GM19193 (cell line): ENCODE results near the gene SORL1-AS1.

ENCODE experiments used
- POLR2A ChIP-seq: IDR thresholded peaks from 4 replicates; pipeline ENCODE4 v1.6.1; 2011; ENCODE audit not compliant: insufficient read depth, insufficient read length; ENCODE audit errors: extremely low read depth

SORL1-AS1 gene

DNA sequence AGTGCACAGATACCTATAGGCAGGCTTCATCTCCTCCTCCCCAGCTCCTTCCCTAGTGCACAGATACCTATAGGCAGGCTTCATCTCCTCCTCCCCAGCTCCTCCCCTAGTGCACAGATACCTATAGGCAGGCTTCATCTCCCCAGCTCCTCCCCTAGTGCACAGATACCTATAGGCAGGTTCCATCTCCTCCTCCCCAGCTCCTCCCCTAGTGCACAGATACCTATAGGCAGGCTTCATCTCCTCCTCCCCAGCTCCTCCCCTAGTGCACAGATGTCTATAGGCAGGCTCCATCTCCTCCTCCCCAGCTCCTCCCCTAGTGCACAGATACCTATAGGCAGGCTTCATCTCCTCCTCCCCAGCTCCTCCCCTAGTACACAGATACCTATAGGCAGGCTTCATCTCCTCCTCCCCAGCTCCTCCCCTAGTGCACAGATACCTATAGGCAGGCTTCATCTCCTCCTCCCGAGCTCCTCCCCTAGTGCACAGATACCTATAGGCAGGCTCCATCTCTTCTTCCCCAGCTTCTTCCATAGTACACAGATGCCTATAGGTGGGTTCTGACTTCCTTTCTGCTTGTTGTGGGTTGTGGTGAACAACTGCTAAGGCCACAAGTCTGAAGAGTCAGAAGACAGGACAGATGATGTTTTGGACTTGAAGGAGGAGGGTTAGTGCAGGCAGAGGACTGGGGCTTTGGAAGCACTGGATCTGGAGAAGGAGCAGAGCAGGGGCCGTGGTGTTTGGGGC is 28.9 kb upstream of the SORL1-AS1 start:
- peak; percentile 8 for TF ChIP-seq POLR2A

- no peak for TF ChIP-seq POLR2A
Measured at GRCh38 chr11:121479698-121480238, 27.0 kb upstream of the SORL1-AS1 start.

- no peak for TF ChIP-seq POLR2A
Measured at GRCh38 chr11:121478895-121479697, 26.3 kb upstream of the SORL1-AS1 start.

- TF ChIP-seq POLR2A = no peak
Measured at GRCh38 chr11:121478226-121478894, 25.6 kb upstream of the SORL1-AS1 start.

DNA sequence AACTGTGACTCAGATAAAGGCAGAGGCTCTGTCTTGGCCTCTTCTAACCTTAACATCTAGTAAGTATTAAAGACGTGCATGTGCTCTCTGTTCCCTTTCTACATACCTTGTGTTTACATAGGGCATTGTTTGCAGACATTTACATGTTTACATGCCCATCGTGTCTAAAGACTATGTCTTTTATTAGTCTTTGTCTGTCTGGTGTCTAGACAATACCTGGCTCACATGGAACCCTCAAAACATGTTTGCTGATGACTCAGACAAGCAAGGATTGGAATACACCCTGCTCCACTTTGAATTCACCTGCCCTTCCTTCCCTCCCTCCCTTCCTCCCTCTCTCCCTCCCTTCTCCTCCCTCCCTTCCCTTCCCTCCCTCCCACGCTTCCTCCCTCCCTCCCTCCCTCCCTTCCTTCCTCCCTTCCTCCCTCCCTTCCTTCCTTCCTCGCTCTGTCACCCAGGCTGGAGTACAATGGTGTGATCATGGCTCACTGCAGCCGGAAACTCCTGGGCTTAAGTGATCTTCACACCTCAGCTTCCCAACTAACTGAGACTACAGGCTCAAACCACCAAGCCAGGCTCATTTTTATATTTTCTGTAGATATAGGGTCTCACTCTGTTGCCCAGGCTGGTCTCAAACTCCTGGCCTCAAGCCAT is 23.7 kb upstream of the SORL1-AS1 start:
- no peak for TF ChIP-seq POLR2A

DNA sequence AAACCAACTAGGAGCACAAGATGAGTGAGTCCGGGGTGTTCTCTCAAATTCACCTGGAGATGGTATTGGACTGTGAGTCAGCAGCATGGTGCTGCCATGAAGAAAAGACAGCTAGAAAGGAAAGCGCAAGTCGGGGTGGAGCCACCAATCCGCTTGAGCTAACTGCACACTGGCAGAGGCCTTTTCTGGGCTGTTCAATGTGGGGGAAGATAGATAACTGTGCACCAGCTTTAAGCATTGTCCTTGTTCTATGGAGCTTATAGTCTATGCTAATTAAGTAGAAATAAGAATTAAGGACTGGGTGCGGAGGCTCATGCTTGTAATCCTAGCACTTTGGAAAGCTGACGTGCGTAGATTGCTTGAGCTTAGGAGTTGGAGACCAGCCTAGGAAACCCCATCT is 21.9 kb upstream of the SORL1-AS1 start:
- TF ChIP-seq POLR2A = no peak

DNA sequence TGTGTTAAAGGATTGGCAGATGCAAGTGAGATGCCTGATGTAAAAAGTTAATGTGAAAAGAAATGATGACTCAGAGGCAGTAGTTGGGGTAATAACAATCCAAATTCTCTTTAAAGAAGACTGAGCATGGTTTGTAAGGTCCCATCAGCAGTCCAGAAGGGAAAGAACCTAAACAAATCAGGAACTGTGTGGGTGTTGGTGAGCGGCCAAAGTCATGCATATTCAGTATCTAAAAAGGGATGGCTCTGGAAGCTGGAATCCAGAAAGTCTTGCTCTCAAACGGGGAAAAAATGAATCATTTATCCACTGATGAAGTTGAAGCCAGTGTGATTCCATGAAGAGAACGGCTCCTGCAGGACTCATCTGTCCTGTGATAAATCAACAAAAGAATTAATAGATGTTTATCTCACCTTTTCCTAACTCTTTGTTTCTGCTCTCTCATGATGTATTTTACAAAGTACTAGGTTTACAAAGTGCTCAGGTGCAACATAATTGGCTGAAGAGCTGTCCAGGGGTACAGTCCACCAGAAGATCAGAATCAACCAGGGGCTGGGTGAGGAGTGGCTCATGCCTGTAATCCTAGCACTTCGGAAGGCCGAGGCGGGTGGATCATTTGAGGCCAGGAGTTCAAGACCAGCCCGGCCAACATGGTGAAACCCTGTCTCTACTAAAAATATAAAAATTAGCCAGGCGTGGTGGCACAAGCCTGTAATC is 20.5 kb upstream of the SORL1-AS1 start:
- TF ChIP-seq POLR2A = no peak

GRCh38 chr11:121472312-121472711 is 19.5 kb upstream of the SORL1-AS1 start:
- no peak for TF ChIP-seq POLR2A

GRCh38 chr11:121471167-121471566 is 18.4 kb upstream of the SORL1-AS1 start:
- TF ChIP-seq POLR2A = no peak

DNA sequence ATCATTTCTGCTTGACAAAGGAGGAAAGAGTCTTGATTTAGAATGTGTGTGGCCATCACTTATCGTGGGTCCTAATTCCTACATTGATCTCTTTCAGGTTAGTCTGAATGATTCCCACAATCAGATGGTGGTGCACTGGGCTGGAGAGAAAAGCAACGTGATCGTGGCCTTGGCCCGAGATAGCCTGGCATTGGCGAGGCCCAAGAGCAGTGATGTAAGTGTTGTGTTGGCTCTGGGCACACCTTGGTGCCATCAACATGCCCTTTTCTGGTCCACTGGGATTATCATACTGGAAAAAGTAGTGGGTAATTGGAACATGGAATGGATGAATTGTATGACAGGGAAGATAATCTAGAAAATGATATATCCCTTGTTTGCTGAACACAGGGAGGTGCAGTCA is 17.1 kb upstream of the SORL1-AS1 start:
- TF ChIP-seq POLR2A = no peak

DNA sequence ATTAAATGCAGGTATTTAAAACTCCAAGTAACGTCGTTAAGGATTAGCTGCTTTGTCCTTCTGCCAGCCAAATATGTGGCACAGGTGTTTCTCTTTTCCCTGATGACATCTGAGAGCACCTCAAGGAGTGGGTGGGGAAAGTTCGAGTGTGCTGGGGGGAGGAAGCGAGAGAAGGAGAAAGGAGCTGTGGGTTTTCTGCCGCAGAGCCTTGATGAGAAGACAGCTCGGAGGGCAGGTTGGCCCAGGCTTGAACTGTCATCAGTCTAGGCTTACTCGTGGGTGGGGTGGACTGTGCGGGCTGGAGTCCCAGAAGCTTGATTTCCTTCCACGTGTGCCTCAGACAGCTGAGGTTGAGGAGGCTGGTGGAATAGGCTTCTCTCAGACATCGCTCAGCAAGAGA is 15.2 kb upstream of the SORL1-AS1 start:
- peak; percentile 58 for TF ChIP-seq POLR2A

DNA sequence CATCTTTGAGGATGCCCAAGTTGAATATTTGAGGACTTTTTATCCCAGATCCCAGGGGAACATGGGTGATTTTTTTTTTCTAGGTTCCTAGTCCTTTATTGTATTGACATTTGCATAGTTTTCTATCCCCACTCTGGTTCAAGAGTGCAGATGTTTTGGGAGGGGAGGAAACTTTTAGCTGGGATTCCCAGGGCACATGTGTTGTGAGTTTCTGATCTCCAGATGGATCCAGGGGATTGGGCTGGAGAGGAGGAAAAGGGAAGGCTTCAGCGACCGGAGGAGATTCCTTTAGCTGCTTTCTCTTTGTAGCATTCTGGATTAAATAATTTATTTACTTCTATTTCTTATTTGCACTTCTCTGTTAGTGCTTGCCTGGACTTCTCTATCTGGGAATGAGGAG is 14.7 kb upstream of the SORL1-AS1 start:
- no peak for TF ChIP-seq POLR2A

- no peak for TF ChIP-seq POLR2A
Measured at GRCh38 chr11:121466063-121466794, 13.5 kb upstream of the SORL1-AS1 start.

GRCh38 chr11:121465709-121466062 is 12.9 kb upstream of the SORL1-AS1 start:
- no peak for TF ChIP-seq POLR2A

- peak; percentile 58 for TF ChIP-seq POLR2A
Measured at GRCh38 chr11:121464352-121464946, 11.7 kb upstream of the SORL1-AS1 start.
